Activated naive CD4-positive, alpha-beta T cell treated with anti-CD3 and anti-CD28 coated beads, Interleukin-2, amount 10 ng/mL, durations not matched to agents 7 days and 5 days (primary cell): ENCODE measurements around the gene OR10AD1.

Source experiments
- CTCF ChIA-PET: fragments of 350-600 bp; sonication (Branson Sonifier 250); formaldehyde crosslinking; loops from one replicate; lab custom pipeline; 2021; ENCODE audit warnings: antibody characterized with exemption; lab: Charles Lee
- DNase-seq: peaks from one replicate; pipeline ENCODE4 v3.0.0-alpha.2; 2020
- H3K27ac Mint-ChIP-seq: one replicate; pipeline ENCODE4 v1.8.0; 2021; ENCODE audit warnings: mild to moderate bottlenecking, moderate library complexity, mixed read lengths
- H3K27me3 Mint-ChIP-seq: one replicate; pipeline ENCODE4 v1.8.0; 2021; ENCODE audit warnings: mild to moderate bottlenecking, mixed read lengths
- H3K36me3 Mint-ChIP-seq: one replicate; pipeline ENCODE4 v1.8.0; 2021; ENCODE audit warnings: mixed read lengths
- H3K4me1 Mint-ChIP-seq: one replicate; pipeline ENCODE4 v1.8.0; 2021; ENCODE audit warnings: mixed read lengths
- H3K4me3 Mint-ChIP-seq: one replicate; pipeline ENCODE4 v1.8.0; 2021; ENCODE audit warnings: mild to moderate bottlenecking, moderate library complexity, mixed read lengths
- H3K9me3 Mint-ChIP-seq: one replicate; pipeline ENCODE4 v1.8.0; 2021; ENCODE audit warnings: mixed read lengths

OR10AD1 gene

DNA sequence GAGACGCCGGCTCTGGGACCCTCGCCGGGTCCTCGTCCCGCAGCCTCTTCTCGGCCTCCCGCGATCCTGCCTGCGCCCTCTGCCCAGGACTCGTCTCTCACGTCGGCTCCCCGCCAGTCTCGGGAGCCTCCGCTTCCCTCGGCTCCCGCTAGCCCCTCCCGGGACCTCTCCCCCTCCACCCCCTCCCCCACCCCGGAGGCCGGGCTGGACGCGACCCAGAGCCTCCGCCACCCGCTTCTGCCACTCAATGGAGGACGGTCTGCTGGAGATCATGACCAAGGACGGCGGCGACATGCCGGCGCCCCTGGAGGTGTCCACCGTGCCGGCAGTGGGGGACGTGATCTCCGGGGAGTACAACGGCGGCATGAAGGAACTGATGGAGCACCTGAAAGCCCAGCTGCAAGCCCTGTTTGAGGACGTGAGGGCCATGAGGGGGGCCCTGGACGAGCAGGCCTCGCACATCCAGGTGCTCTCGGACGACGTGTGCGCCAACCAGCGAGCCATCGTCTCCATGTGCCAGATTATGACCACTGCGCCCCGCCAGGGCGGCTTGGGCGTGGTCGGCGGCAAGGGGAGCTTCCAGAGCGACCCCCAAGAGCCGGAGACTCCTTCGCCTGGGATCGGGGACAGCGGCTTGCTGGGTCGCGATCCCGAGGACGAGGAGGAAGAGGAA, 19.1 kb downstream of the OR10AD1 start:
- Mint-ChIP-seq H3K4me3 (peak overlapping the region; percentile 89), H3K4me1 (peaks cover 22% of the 10 kb centered on the region), H3K27me3 (peaks cover 86% of the 10 kb centered on the region), H3K27ac (no peak overlapping the region), H3K36me3 (no peaks in the 10 kb centered on the region), H3K9me3 (no peaks in the 10 kb centered on the region)
- DNase-seq = peak; percentile 37
- CTCF ChIA-PET = interaction anchor here (1.6 to 4.6 kb wide), 3 partner anchors 15 to 298 kb away, joined by 5 to 40 read pairs (median 9); partner anchors contain the start of gene ASB8

DNA sequence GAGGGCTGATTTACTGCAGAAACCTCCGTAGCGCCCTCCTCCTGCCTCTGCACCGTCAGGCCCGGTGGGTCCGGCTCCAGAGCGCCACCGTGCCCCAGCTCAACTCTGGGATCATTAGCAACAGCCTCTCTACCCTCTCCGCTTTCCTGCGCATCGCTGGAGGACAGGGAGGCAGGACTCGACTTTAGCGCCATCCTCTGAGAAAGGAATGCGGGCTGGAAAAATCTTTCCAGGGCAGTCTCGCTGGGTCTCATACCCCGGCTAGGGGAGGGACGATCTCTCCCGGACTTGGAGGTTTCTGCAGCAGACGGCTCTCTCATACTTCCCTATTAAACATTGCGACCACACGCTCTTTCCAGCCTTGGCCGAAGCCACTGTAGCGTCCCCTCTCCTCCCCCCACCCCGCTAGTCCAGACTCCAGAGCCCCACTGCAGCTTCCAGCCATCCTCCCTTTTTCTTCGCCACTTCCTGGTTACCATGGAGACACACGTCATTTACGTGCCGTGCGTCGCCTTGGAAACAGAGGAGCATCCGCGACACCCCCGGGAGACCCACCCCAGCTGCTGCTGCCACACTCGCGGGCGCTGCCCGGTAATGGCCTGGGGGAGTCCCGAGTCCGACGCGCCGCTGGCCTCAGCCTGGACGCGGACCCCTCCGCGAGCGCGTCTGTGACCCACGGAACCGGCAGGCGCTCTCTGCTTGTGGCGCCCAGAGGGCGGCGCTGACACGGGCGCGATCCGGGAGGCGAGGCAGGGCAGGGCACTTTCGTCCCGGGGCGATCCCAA, 19.8 kb downstream of the OR10AD1 start, which contains the start of gene CCDC184:
CCDC184 (plus strand) TSS at position 554 of the 785 bp plus-strand sequence. CDS start 479 bp downstream, outside the sequence.
- CTCF ChIA-PET = interaction anchor here (0.5 to 4.6 kb wide), 14 partner anchors 9 to 467 kb away, joined by 3 to 40 read pairs (median 3); partner anchors contain the start of gene ASB8
- H3K27me3 Mint-ChIP-seq = peaks cover 90% of the 10 kb centered on the region
- peaks cover 22% of the 10 kb centered on the region for H3K4me1 Mint-ChIP-seq
- H3K27ac Mint-ChIP-seq = no peak within 1 kb of the TSS
- H3K4me3 Mint-ChIP-seq = peak within 1 kb of the TSS; percentile 89
- DNase-seq = peak; percentile 88
- no peaks in the 10 kb centered on the region for H3K9me3 Mint-ChIP-seq
- no peaks in the 10 kb centered on the region for H3K36me3 Mint-ChIP-seq

DNA sequence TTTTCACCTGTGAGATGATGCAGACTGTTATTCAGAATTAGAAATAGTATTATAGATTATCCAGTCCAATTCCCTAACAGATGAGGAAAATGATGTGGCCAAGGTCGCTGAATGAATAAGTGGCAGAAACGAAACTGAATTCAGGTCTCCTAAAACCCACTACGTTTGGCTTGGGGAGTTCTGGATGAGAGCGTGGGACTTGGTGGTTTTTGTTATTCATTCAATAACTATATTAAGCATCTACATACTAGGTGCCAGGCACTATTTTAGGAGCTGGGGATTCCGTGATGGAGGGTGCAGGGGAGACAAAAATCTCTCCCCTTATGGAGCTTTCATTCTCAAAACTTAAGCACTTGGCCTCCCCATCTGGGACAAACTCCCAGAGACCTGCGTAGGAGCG, 20.5 kb downstream of the OR10AD1 start:
- no peak for DNase-seq
- no peak overlapping the region for H3K27ac Mint-ChIP-seq
- H3K36me3 Mint-ChIP-seq = no peaks in the 10 kb centered on the region
- H3K9me3 Mint-ChIP-seq = no peaks in the 10 kb centered on the region
- peaks cover 22% of the 10 kb centered on the region for H3K4me1 Mint-ChIP-seq
- H3K4me3 Mint-ChIP-seq = peak overlapping the region; percentile 89
- CTCF ChIA-PET = interaction anchor here (0.5 to 4.6 kb wide), 14 partner anchors 10 to 467 kb away, joined by 3 to 40 read pairs (median 3); partner anchors contain the start of gene ASB8
- peaks cover 90% of the 10 kb centered on the region for H3K27me3 Mint-ChIP-seq

- Mint-ChIP-seq H3K27ac (no peak overlapping the region), H3K36me3 (no peaks in the 10 kb centered on the region), H3K27me3 (peaks cover 77% of the 10 kb centered on the region), H3K4me3 (no peak overlapping the region), H3K4me1 (peaks cover 27% of the 10 kb centered on the region), H3K9me3 (no peaks in the 10 kb centered on the region)
- DNase-seq = no peak
- CTCF ChIA-PET = interaction anchor here (1.0 to 1.7 kb wide), 3 partner anchors 8 to 17 kb away, joined by 3 to 7 read pairs (median 4); no protein-coding TSS in a partner anchor
Measured at GRCh38 chr12:48180857-48181495, 22.1 kb downstream of the OR10AD1 start.

DNA sequence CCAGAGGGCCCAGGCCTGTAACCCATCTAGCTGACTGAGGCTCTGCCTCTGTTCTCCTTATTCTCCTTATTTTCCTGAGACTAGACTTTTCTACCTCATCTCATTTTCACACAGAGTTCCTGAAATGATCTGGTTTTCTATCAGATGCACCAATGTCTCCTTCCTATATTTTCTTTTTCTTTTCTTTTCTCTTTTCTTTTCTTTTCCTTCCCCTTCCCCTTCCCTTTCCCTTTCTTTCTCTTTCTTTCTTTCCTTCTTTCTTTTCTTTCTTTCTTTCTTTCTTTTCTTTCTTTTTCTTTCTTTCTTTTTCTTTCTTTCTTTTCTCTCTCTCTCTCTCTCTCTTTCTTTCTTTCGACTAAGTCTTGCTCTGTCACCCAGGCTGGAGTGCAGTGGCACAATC, 22.7 kb downstream of the OR10AD1 start:
- H3K4me1 Mint-ChIP-seq = peaks cover 32% of the 10 kb centered on the region
- no peak overlapping the region for H3K27ac Mint-ChIP-seq
- CTCF ChIA-PET = interaction anchor here (1.1 to 1.7 kb wide), 2 partner anchors 9 to 17 kb away, joined by 4 to 7 read pairs; no protein-coding TSS in a partner anchor
- H3K4me3 Mint-ChIP-seq = no peak overlapping the region
- no peaks in the 10 kb centered on the region for H3K9me3 Mint-ChIP-seq
- H3K36me3 Mint-ChIP-seq = no peaks in the 10 kb centered on the region
- H3K27me3 Mint-ChIP-seq = peaks cover 75% of the 10 kb centered on the region
- DNase-seq = no peak

GRCh38 chr12:48179466-48179865, 23.6 kb downstream of the OR10AD1 start:
- Mint-ChIP-seq H3K4me1 (peaks cover 32% of the 10 kb centered on the region), H3K9me3 (no peaks in the 10 kb centered on the region), H3K4me3 (no peak overlapping the region), H3K27ac (no peak overlapping the region), H3K27me3 (peaks cover 66% of the 10 kb centered on the region), H3K36me3 (no peaks in the 10 kb centered on the region)
- DNase-seq = no peak
- CTCF ChIA-PET = interaction anchor here (1.0 kb wide), 1 partner anchor 10 kb away, joined by 3 read pairs; no protein-coding TSS in a partner anchor

DNA sequence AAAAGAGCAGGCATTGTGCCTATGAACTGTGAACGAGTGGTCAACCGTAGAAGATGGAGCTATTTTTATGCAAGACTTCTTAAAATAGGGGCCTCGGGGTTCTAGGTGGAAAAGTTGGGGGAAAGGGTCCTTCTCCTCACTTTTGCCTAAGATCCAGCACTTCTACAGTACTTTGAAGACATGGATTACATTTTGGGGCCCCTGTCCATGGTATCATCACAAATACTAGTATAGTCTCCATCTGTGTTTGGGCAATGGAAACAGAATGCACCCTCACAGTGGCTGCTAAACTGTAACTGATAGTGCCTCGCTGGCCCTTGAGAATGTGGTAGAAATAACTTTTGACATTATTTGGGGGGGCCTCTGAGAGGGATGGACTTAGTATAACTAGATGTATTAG, 25.1 kb downstream of the OR10AD1 start:
- Mint-ChIP-seq H3K4me1 (peaks cover 23% of the 10 kb centered on the region), H3K27ac (no peak overlapping the region), H3K36me3 (no peaks in the 10 kb centered on the region), H3K4me3 (no peak overlapping the region), H3K27me3 (peaks cover 51% of the 10 kb centered on the region), H3K9me3 (no peaks in the 10 kb centered on the region)
- CTCF ChIA-PET = interaction anchor here (1.2 to 2.7 kb wide), 3 partner anchors 11 to 13 kb away, joined by 4 to 7 read pairs (median 4); no protein-coding TSS in a partner anchor
- no peak for DNase-seq

DNA sequence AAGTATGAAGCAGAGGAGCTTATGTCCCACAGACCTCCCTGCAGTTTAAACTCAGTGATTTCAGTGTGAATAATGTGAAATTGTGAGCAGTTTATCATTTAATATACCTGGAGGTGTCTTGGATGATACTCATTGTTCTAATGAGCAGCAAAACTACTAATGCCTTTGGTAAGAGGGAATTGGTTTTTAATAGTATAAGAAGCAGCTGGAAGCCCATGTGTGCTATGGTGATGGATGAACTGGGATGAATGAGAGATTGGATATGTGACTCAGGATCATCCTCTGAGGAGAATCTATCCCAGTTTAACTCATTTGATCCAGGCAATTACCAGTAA, 26.7 kb downstream of the OR10AD1 start:
- Mint-ChIP-seq H3K4me3 (no peak overlapping the region), H3K36me3 (no peaks in the 10 kb centered on the region)
- CTCF ChIA-PET = interaction anchor here (1.4 to 2.7 kb wide), 2 partner anchors 13 to 21 kb away, joined by 6 to 7 read pairs; no protein-coding TSS in a partner anchor

DNA sequence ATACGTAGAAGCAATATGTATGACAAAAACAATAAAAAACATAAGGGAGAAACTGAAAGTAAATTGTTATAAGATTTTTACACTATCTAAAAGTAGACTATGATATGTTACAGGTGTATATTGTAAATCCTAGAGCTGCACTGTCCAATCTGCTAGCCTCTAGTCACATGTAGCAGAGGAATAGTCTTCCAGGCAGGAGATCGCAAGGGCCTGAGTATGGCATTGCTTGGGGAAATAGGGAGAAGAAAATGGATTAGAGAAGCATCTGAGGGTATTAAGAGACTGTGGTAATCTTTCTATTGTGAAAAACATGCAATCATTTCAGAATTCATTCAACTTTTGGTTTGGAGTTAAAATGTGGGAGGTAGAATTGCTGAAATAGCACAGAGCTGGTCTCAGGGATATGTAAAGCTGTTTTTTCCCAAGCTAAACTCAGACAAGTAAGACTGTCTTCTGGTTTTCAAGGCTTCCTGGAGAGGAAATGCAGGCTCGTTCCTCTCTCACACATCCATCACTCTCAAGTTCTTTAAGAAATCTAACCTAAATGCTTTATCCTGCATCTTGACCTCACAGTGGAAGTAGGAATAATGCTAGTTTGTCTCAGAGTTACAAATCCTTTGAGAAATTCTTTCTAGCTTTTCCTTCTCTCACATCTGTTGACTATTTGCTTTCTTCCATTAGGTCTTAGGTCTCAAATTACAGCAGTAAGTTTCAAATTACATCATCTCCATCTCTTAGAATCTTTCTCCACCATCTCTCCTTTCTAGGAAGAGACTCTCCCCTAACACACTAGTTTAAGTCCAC, 27.3 kb downstream of the OR10AD1 start:
- DNase-seq = no peak
- Mint-ChIP-seq H3K9me3 (no peaks in the 10 kb centered on the region), H3K4me1 (peaks cover 12% of the 10 kb centered on the region), H3K27ac (no peak overlapping the region), H3K27me3 (peaks cover 31% of the 10 kb centered on the region), H3K36me3 (no peaks in the 10 kb centered on the region), H3K4me3 (no peak overlapping the region)
- CTCF ChIA-PET = interaction anchor here (0.7 to 1.4 kb wide), 2 partner anchors 22 to 24 kb away, joined by 3 to 6 read pairs; no protein-coding TSS in a partner anchor

More for the DNA sequence above, 26.7 kb downstream of the OR10AD1 start:
- H3K27me3 Mint-ChIP-seq = peaks cover 37% of the 10 kb centered on the region
- DNase-seq = no peak
- H3K9me3 Mint-ChIP-seq = no peaks in the 10 kb centered on the region
- H3K4me1 Mint-ChIP-seq = peaks cover 12% of the 10 kb centered on the region
- H3K27ac Mint-ChIP-seq = no peak overlapping the region

- no peaks in the 10 kb centered on the region for H3K36me3 Mint-ChIP-seq
Measured at GRCh38 chr12:48169011-48169410, 34.1 kb downstream of the OR10AD1 start.

GRCh38 chr12:48165089-48165981, 37.8 kb downstream of the OR10AD1 start:
- no peaks in the 10 kb centered on the region for H3K9me3 Mint-ChIP-seq
- no peak overlapping the region for H3K27ac Mint-ChIP-seq
- no peak overlapping the region for H3K4me3 Mint-ChIP-seq
- peaks cover 5% of the 10 kb centered on the region for H3K4me1 Mint-ChIP-seq
- peak; percentile 69 for DNase-seq
- H3K36me3 Mint-ChIP-seq = no peaks in the 10 kb centered on the region
- H3K27me3 Mint-ChIP-seq = peaks cover 25% of the 10 kb centered on the region
- CTCF ChIA-PET = interaction anchor here (0.6 to 3.3 kb wide), 19 partner anchors 8 to 631 kb away, joined by 3 to 10 read pairs (median 4); partner anchors contain the start of genes ASB8 and TMEM106C

More at GRCh38 chr12:48169011-48169410, 34.1 kb downstream of the OR10AD1 start:
- H3K4me1 Mint-ChIP-seq = no peaks in the 10 kb centered on the region
- H3K27ac Mint-ChIP-seq = no peak overlapping the region
- CTCF ChIA-PET = interaction anchor here (1.7 to 3.5 kb wide), 2 partner anchors 14 to 18 kb away, joined by 5 to 8 read pairs; partner anchors contain the start of gene CCDC184
- H3K4me3 Mint-ChIP-seq = no peak overlapping the region
- H3K9me3 Mint-ChIP-seq = no peaks in the 10 kb centered on the region
- no peak for DNase-seq
- peaks cover 9% of the 10 kb centered on the region for H3K27me3 Mint-ChIP-seq

GRCh38 chr12:48164451-48164850, 38.6 kb downstream of the OR10AD1 start:
- Mint-ChIP-seq H3K4me1 (peaks cover 5% of the 10 kb centered on the region), H3K27ac (no peak overlapping the region), H3K36me3 (no peaks in the 10 kb centered on the region), H3K4me3 (no peak overlapping the region), H3K9me3 (no peaks in the 10 kb centered on the region), H3K27me3 (peaks cover 25% of the 10 kb centered on the region)
- CTCF ChIA-PET = interaction anchor here (0.6 to 3.3 kb wide), 13 partner anchors 12 to 453 kb away, joined by 3 to 10 read pairs (median 4); partner anchors contain the start of gene TMEM106C
- no peak for DNase-seq
